Measurements from ENCODE around the gene NMNAT1.
"Not testable (repeated sequence)": the region's sequence is repeated elsewhere in the genome, so short reads cannot be mapped to it uniquely, and the experiment has no call there.

The NMNAT1 gene

GRCh38 chr1:10021992-10022391 is 78.7 kb downstream of the NMNAT1 start:
- not testable (repeated sequence) for DNase-seq

- no peak for DNase-seq
Observed at GRCh38 chr1:10022656-10023055, 79.4 kb downstream of the NMNAT1 start.

GRCh38 chr1:10025354-10025753 is 82.1 kb downstream of the NMNAT1 start:
- DNase-seq, result no peak

- no peak for DNase-seq
Observed at GRCh38 chr1:10027027-10027426, 83.8 kb downstream of the NMNAT1 start.

- DNase-seq, result not testable (repeated sequence)
Observed at GRCh38 chr1:10028956-10029500, 85.8 kb downstream of the NMNAT1 start.

- no peak for DNase-seq
Observed at GRCh38 chr1:10031461-10031860, 88.2 kb downstream of the NMNAT1 start.

- DNase-seq, result peak; percentile 87
Observed at GRCh38 chr1:10032590-10033358, 89.5 kb downstream of the NMNAT1 start, which contains the start of gene UBE4B. UBE4B (plus strand) TSS chr1:10032958; CDS start chr1:10033671, 713 bp downstream.

GRCh38 chr1:10033359-10033845 is 90.1 kb downstream of the NMNAT1 start:
- peak; percentile 7 for DNase-seq

Data from NCI-H146 (cell line).